ENCODE results near the gene NAA40.
A peak's percentile ranks its signal among the peaks of the same experiment; 100 is the strongest.

NAA40 gene

GRCh38 chr11:63974259-63975143 is 35.7 kb downstream of the NAA40 start, which contains the start of gene COX8A:
Gene COX8A (plus strand): TSS chr11:63974620. CDS start chr11:63974681, 61 bp downstream.
- peaks cover 3% of the 10 kb centered on the region for H3K9me3 ChIP-seq (ENCODE audit: severe bottlenecking)
- H3K27ac ChIP-seq, result peak within 1 kb of the TSS; percentile 95
- no peak for TF ChIP-seq CTCF (IDR thresholded peaks at IDR 0.05; ENCODE audit: low read depth, low read length)
- H3K4me3 ChIP-seq (ENCODE audit: low read depth, low read length), result peak within 1 kb of the TSS; percentile 62
- peak; percentile 97 for DNase-seq
- H3K27me3 ChIP-seq (ENCODE audit: insufficient read depth, low read depth, severe bottlenecking), result no peaks in the 10 kb centered on the region
- peaks cover 18% of the 10 kb centered on the region for H3K36me3 ChIP-seq

- TF ChIP-seq CTCF (IDR thresholded peaks at IDR 0.05; ENCODE audit: low read depth, low read length), result no peak
- Histone ChIP-seq H3K27ac (no peak overlapping the region), H3K9me3 (ENCODE audit: severe bottlenecking) (peaks cover under 1% of the 10 kb centered on the region), H3K36me3 (peaks cover 18% of the 10 kb centered on the region), H3K4me3 (ENCODE audit: low read depth, low read length) (no peak overlapping the region), H3K27me3 (ENCODE audit: insufficient read depth, low read depth, severe bottlenecking) (no peaks in the 10 kb centered on the region)
- no peak for DNase-seq
These were observed 39.9 kb downstream of the NAA40 start for GRCh38 chr11:63978551-63979239.

GRCh38 chr11:63979426-63979825 is 40.6 kb downstream of the NAA40 start:
- Histone ChIP-seq H3K27ac (no peak overlapping the region), H3K27me3 (ENCODE audit: insufficient read depth, low read depth, severe bottlenecking) (no peaks in the 10 kb centered on the region), H3K9me3 (ENCODE audit: severe bottlenecking) (no peaks in the 10 kb centered on the region), H3K36me3 (peaks cover 18% of the 10 kb centered on the region), H3K4me3 (ENCODE audit: low read depth, low read length) (no peak overlapping the region)
- no peak for DNase-seq
- 0 out of 2 replicates have a peak, but pooled peaks have one; percentile 8 for TF ChIP-seq CTCF (IDR thresholded peaks at IDR 0.05; ENCODE audit: low read depth, low read length)

GRCh38 chr11:63985812-63986155 is 47.0 kb downstream of the NAA40 start:
- DNase-seq, result no peak
- Histone ChIP-seq H3K36me3 (peaks cover 19% of the 10 kb centered on the region), H3K27me3 (ENCODE audit: insufficient read depth, low read depth, severe bottlenecking) (no peaks in the 10 kb centered on the region), H3K4me3 (ENCODE audit: low read depth, low read length) (peak overlapping the region; percentile 80), H3K9me3 (ENCODE audit: severe bottlenecking) (no peaks in the 10 kb centered on the region), H3K27ac (peak overlapping the region; percentile 81)
- TF ChIP-seq CTCF (IDR thresholded peaks at IDR 0.05; ENCODE audit: low read depth, low read length), result no peak

- H3K9me3 ChIP-seq (ENCODE audit: severe bottlenecking), result no peaks in the 10 kb centered on the region
- DNase-seq, result peak; percentile 96
- H3K27ac ChIP-seq, result peak within 1 kb of the TSS; percentile 81
- no peaks in the 10 kb centered on the region for H3K27me3 ChIP-seq (ENCODE audit: insufficient read depth, low read depth, severe bottlenecking)
- H3K4me3 ChIP-seq (ENCODE audit: low read depth, low read length), result peak within 1 kb of the TSS; percentile 80
- TF ChIP-seq CTCF (IDR thresholded peaks at IDR 0.05; ENCODE audit: low read depth, low read length), result no peak
- H3K36me3 ChIP-seq, result peaks cover 25% of the 10 kb centered on the region
These were observed 47.5 kb downstream of the NAA40 start, which contains the start of gene OTUB1 for GRCh38 chr11:63986156-63986931. Gene OTUB1 (plus strand): TSS chr11:63986438. CDS start chr11:63986457, 19 bp downstream.

All from WERI-Rb-1 (cell line).